HepG2 (cell line): Measurements from ENCODE around the gene SLC26A9.

Source experiments
- ELK4 ChIP-seq: sonication (generic); formaldehyde crosslinking; IDR thresholded peaks from 2 replicates; pipeline ENCODE4 v1.9.0; 2021; ENCODE audit warnings: missing genetic modification reagents, borderline replicate concordance
- KDM5A ChIP-seq: fragments of 200-600 bp; sonication (generic); IDR thresholded peaks from 2 replicates; pipeline ENCODE4 v1.7.0; 2018; ENCODE audit warnings: antibody characterized with exemption, mild to moderate bottlenecking, low read length, borderline replicate concordance
- MATR3 ChIP-seq: sonication (generic); formaldehyde crosslinking; IDR thresholded peaks from 2 replicates; pipeline ENCODE4 v1.4.0; 2020; ENCODE audit warnings: missing genetic modification reagents
- POLR2AphosphoS2 ChIP-seq: IDR thresholded peaks from 2 replicates; pipeline ENCODE4 v1.6.1; 2011; ENCODE audit warnings: low read depth, low read length, improper control_type of control experiment
- REPIN1 ChIP-seq: sonication (generic); formaldehyde crosslinking; IDR thresholded peaks from 2 replicates; pipeline ENCODE4 v1.8.0; 2022; ENCODE audit warnings: missing genetic modification reagents, low read depth, mild to moderate bottlenecking, borderline replicate concordance
- SNAPC5 ChIP-seq: sonication (generic); formaldehyde crosslinking; IDR thresholded peaks from 2 replicates; pipeline ENCODE4 v1.8.1; 2023; ENCODE audit warnings: mild to moderate bottlenecking, missing genetic modification reagents, borderline replicate concordance
- TCF7L2 ChIP-seq: IDR thresholded peaks from 2 replicates; pipeline ENCODE4 v1.6.1; 2011; ENCODE audit warnings: mild to moderate bottlenecking, low read depth, low read length, moderate library complexity
- ZBTB20 ChIP-seq: sonication (generic); formaldehyde crosslinking; IDR thresholded peaks from 2 replicates; pipeline ENCODE4 v1.8.1; 2023; ENCODE audit warnings: missing genetic modification reagents, low read depth, mild to moderate bottlenecking, borderline replicate concordance
- ZFX ChIP-seq: sonication (generic); formaldehyde crosslinking; IDR thresholded peaks from 2 replicates; pipeline ENCODE4 v1.4.0; 2020; ENCODE audit warnings: mild to moderate bottlenecking, low read depth, missing genetic modification reagents, moderate library complexity
- ZNF264 ChIP-seq: sonication (generic); formaldehyde crosslinking; IDR thresholded peaks from 2 replicates; pipeline ENCODE4 v1.4.0; 2020; ENCODE audit warnings: missing genetic modification reagents

GRCh38 chr1:205986292-205986691 lies 43.0 kb upstream of the SLC26A9 start:
- TF ChIP-seq ZBTB20 (CRISPR knock-in tag) (no peak), REPIN1 (CRISPR knock-in tag) (no peak), KDM5A (no peak), MATR3 (CRISPR knock-in tag) (no peak), TCF7L2 (no peak), SNAPC5 (no peak), ZFX (CRISPR knock-in tag) (no peak), POLR2AphosphoS2 (no peak), ZNF264 (CRISPR knock-in tag) (no peak), ELK4 (CRISPR knock-in tag) (no peak)
